GM20431 (cell line): Measurements from ENCODE around the gene PIGP.
"Not testable (repeated sequence)": the region's sequence is repeated elsewhere in the genome, so short reads cannot be mapped to it uniquely, and the experiment has no call there.

ENCODE experiments used
- in situ Hi-C: fragments of 300-500 bp; cut with MseI, MboI; formaldehyde crosslinking; loops from one replicate; pipeline ENCODE4 v1.15.0; 2020; ENCODE audit warnings: low sequenced_read_pairs; ENCODE audit not compliant: unreplicated experiment

The PIGP gene

GRCh38 chr21:37077403-37077802 lies 4.5 kb upstream of the PIGP start:
- in situ Hi-C loops: no loop called here

GRCh38 chr21:37076087-37076850 lies 3.4 kb upstream of the PIGP start:
- in situ Hi-C loops: no loop called here

GRCh38 chr21:37075214-37075770 lies 2.4 kb upstream of the PIGP start:
- in situ Hi-C loops: no loop called here

GRCh38 chr21:37074546-37074945 lies 1.7 kb upstream of the PIGP start:
- in situ Hi-C loops: no loop called here

- in situ Hi-C loops: no loop called here
Observed at GRCh38 chr21:37074197-37074510, 1.3 kb upstream of the PIGP start.

GRCh38 chr21:37073417-37074196 lies 736 bp upstream of the PIGP start:
- in situ Hi-C loops: no loop called here

GRCh38 chr21:37072274-37072987 lies 440 bp downstream of the PIGP start:
- in situ Hi-C loops: no loop called here

- in situ Hi-C loops: no loop called here
Observed at GRCh38 chr21:37071561-37072273, 1.2 kb downstream of the PIGP start.

GRCh38 chr21:37065561-37066177 lies 7.2 kb downstream of the PIGP start:
- in situ Hi-C loops: no loop called here

GRCh38 chr21:37064841-37065240 lies 8.0 kb downstream of the PIGP start:
- in situ Hi-C loops: no loop called here

GRCh38 chr21:37063433-37063832 lies 9.4 kb downstream of the PIGP start:
- in situ Hi-C loops: no loop called here

GRCh38 chr21:37062593-37062935 lies 10.3 kb downstream of the PIGP start:
- in situ Hi-C loops: no loop called here

- in situ Hi-C loops: no loop called here
Observed at GRCh38 chr21:37061926-37062592, 10.8 kb downstream of the PIGP start.

GRCh38 chr21:37060296-37060695 lies 12.6 kb downstream of the PIGP start:
- in situ Hi-C loops: no loop called here

- in situ Hi-C loops: no loop called here
Observed at GRCh38 chr21:37059181-37059580, 13.7 kb downstream of the PIGP start.

GRCh38 chr21:37058261-37058660 lies 14.6 kb downstream of the PIGP start:
- in situ Hi-C loops: no loop called here

- in situ Hi-C loops: no loop called here
Observed at GRCh38 chr21:37057614-37058013, 15.3 kb downstream of the PIGP start.

- in situ Hi-C loops: no loop called here
Observed at GRCh38 chr21:37055271-37055855, 17.5 kb downstream of the PIGP start.

GRCh38 chr21:37049741-37050140 lies 23.1 kb downstream of the PIGP start:
- in situ Hi-C loops: not testable (repeated sequence)
